ENCODE measurements around the gene LENG9. TPM values are rescaled to one million over a fixed set of nuclear protein-coding genes. Genes with fewer than 3 reads are reported as not detected.
"Not testable (repeated sequence)": the region's sequence is repeated elsewhere in the genome, so short reads cannot be mapped to it uniquely, and the experiment has no call there.

LENG9 gene
- total RNA-seq, 8 experiments from 2014 or later = 1.6 to 10.7 (median 3.7) TPM

DNA sequence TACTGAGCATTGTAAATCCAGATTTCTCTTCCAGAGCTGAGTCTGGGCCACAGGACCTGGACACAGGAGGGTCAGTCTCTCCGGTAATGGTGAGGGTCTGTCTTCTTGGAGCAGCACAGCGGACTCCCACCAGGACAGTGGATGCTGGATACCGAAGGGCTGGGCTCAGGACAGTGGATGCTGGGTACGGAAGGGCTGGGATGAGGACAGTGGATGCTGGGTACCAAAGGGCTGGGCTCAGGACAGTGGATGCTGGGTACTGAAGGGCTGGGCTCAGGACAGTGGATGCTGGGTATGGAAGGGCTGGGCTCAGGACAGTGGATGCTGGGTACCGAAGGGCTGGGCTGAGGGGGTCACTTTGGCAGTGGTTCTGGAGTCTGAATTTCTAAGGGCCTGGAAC is 29.5 kb upstream of the LENG9 start:
- H3K27ac ChIP-seq; H3K4me1 ChIP-seq (replicated peaks in 1 of 2); H3K4me3 ChIP-seq; ATAC-seq (replicated peaks in 6 of 8): not testable (repeated sequence)
- in situ Hi-C loops (cut with MboI; ENCODE audit: low pct_unique_long_range_greater_than_20kb in 2 of 9, low sequenced_read_pairs in 9 of 9, unreplicated experiment in 9 of 9) = loop anchor here in 1 of 9 experiments (25.0 kb wide), 1 partner anchor 169 kb away; the partner anchor contains the start of gene LILRB4
- 20 to 36% methylated on average over 1 to 3 of the region's 5 CpGs; no CpG with 5 or more reads in 8 of the 10 experiments for WGBS, 10 experiments

GRCh38 chr19:54492568-54492967 is 29.0 kb upstream of the LENG9 start:
- H3K27ac ChIP-seq = no peak overlapping the region
- no peaks in the 10 kb centered on the region for H3K4me1 ChIP-seq (replicated peaks in 1 of 2)
- in situ Hi-C loops (cut with MboI; ENCODE audit: low pct_unique_long_range_greater_than_20kb in 2 of 9, low sequenced_read_pairs in 9 of 9, unreplicated experiment in 9 of 9) = loop anchor here in 1 of 9 experiments (25.0 kb wide), 1 partner anchor 170 kb away; the partner anchor contains the start of gene LILRB4
- no peak overlapping the region for H3K4me3 ChIP-seq
- no peak for ATAC-seq (replicated peaks in 6 of 8)
- 40 to 93% (median 73%) methylated on average over 2 to 11 of the region's 18 CpGs; no CpG with 5 or more reads in 5 of the 10 experiments for WGBS, 10 experiments

DNA sequence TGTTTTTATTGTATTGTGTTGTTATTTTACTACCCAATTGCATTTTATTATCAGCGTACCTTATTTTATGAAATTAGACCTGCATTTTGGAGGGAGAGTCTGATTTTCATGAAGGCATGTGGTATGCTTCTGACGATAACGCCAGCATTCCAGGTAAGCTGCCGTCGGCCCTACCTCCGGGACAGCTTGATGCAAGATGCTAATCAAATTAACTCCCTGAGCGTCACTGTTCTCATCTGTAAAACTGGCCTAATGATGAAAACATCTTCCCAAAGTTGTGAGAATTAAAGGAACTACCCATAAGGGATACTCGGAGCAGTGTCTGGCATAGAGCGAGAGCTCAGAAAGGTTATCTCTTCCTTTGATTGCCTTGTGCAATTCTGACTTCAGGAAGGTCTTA is 26.2 kb upstream of the LENG9 start:
- H3K4me3 ChIP-seq = no peak overlapping the region
- WGBS, 10 experiments = 33 to 74% (median 50%) methylated on average over 3 to 9 of the region's 9 CpGs; no CpG with 5 or more reads in 2 of the 10 experiments
- in situ Hi-C loops (cut with MboI; ENCODE audit: low pct_unique_long_range_greater_than_20kb in 2 of 9, low sequenced_read_pairs in 9 of 9, unreplicated experiment in 9 of 9) = loop anchor here in 1 of 9 experiments (25.0 kb wide), 1 partner anchor 173 kb away; the partner anchor contains the start of gene LILRB4
- ATAC-seq (replicated peaks in 6 of 8) = no peak
- no peak overlapping the region for H3K27ac ChIP-seq
- no peaks in the 10 kb centered on the region for H3K4me1 ChIP-seq (replicated peaks in 1 of 2)

GRCh38 chr19:54489341-54489740 is 25.8 kb upstream of the LENG9 start:
- 14 to 90% (median 55%) methylated on average over 2 to 7 of the region's 7 CpGs; no CpG with 5 or more reads in 2 of the 10 experiments for WGBS, 10 experiments
- no peak for ATAC-seq (replicated peaks in 6 of 8)
- Histone ChIP-seq H3K27ac (no peak overlapping the region), H3K4me3 (no peak overlapping the region), H3K4me1 (replicated peaks in 1 of 2) (no peaks in the 10 kb centered on the region)
- in situ Hi-C loops (cut with MboI; ENCODE audit: low pct_unique_long_range_greater_than_20kb in 2 of 9, low sequenced_read_pairs in 9 of 9, unreplicated experiment in 9 of 9) = loop anchor here in 1 of 9 experiments (25.0 kb wide), 1 partner anchor 173 kb away; the partner anchor contains the start of gene LILRB4

DNA sequence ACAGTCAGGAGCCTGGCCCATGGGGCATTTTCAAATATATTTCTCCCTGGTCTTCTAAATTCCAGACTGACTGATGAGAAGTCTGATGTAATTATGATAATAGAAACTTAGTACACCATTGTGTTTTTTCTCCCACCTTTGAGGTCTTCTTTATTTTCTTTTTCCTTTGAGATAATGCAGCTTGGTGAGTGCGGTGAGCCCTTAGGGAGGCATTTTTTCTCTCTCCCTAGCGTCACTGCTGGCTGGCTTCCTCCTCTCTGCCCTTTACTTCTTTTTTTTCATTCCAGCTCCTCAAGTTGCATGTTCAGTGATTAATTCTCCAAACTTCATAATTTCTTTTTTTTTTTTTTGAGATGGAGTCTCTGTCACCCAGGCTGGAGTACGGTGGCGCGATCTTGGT is 22.3 kb upstream of the LENG9 start:
- no peaks in the 10 kb centered on the region for H3K4me1 ChIP-seq (replicated peaks in 1 of 2)
- 35 to 96% (median 71%) methylated on average over 2 to 5 of the region's 5 CpGs; no CpG with 5 or more reads in 4 of the 10 experiments for WGBS, 10 experiments
- H3K4me3 ChIP-seq = no peak overlapping the region
- no peak for ATAC-seq (replicated peaks in 6 of 8)
- H3K27ac ChIP-seq = no peak overlapping the region
- in situ Hi-C loops (cut with MboI; ENCODE audit: low pct_unique_long_range_greater_than_20kb in 2 of 9, low sequenced_read_pairs in 9 of 9, unreplicated experiment in 9 of 9) = loop anchor here in 1 of 9 experiments (25.0 kb wide), 1 partner anchor 176 kb away; the partner anchor contains the start of gene LILRB4

DNA sequence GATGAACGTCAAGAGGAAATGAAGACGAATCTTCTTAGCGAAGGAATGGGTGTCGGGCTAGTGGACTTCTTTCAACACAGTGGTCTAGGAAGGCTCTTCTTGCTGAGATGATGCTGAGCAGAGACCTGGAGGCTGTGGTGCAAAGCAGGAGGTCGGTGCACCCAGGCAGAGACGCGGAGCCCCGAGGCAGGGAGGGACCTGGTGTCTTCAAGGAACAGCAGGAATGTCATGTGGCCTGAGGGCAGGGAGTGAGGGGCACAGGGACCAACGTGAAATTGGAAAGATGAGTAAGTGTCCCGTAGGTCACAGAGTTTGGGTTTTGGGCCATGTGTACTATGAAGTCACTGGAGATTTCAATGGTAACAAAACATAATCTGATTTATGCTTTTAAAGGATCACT is 20.9 kb upstream of the LENG9 start:
- Histone ChIP-seq H3K27ac (no peak overlapping the region), H3K4me1 (replicated peaks in 1 of 2) (no peaks in the 10 kb centered on the region), H3K4me3 (no peak overlapping the region)
- WGBS, 10 experiments = 39 to 92% (median 62%) methylated on average over 1 to 10 of the region's 10 CpGs; no CpG with 5 or more reads in 4 of the 10 experiments
- in situ Hi-C loops (cut with MboI; ENCODE audit: low pct_unique_long_range_greater_than_20kb in 2 of 9, low sequenced_read_pairs in 9 of 9, unreplicated experiment in 9 of 9) = loop anchor here in 1 of 9 experiments (25.0 kb wide), 1 partner anchor 178 kb away; the partner anchor contains the start of gene LILRB4
- ATAC-seq (replicated peaks in 6 of 8) = no peak

DNA sequence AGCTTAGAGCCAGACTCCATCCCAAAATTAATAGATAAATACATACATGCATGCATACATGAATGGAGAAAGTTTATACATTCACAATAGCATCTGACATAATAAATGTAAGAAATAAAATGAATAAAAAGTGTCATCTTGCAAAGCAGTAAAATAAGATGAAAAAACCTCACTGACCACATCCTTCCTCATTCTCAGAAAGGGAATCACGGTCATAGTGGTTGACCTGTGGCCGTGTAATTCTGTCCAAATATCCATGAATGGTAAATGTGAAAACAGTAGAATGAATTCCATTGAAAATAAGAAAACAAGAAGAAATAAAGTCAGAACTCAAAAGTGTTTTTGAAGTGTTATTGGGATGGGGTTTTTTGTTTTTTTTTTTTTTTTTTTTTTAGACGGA is 19.3 kb upstream of the LENG9 start:
- no peak for ATAC-seq (replicated peaks in 6 of 8)
- Histone ChIP-seq H3K4me3 (no peak overlapping the region), H3K27ac (no peak overlapping the region), H3K4me1 (replicated peaks in 1 of 2) (peaks cover 3% of the 10 kb centered on the region in 2 donors)
- in situ Hi-C loops (cut with MboI; ENCODE audit: low pct_unique_long_range_greater_than_20kb in 2 of 9, low sequenced_read_pairs in 9 of 9, unreplicated experiment in 9 of 9) = loop anchor here in 1 of 9 experiments (25.0 kb wide), 1 partner anchor 179 kb away; the partner anchor contains the start of gene LILRB4
- 43 to 100% (median 77%) methylated on average over 1 to 3 of the region's 3 CpGs for WGBS, 10 experiments

- Histone ChIP-seq H3K4me3 (no peak overlapping the region), H3K27ac (no peak overlapping the region), H3K4me1 (replicated peaks in 1 of 2) (peaks cover 3% of the 10 kb centered on the region in 2 donors)
- 12 to 59% (median 35%) methylated on average over 4 to 16 of the region's 16 CpGs; no CpG with 5 or more reads in 1 of the 10 experiments for WGBS, 10 experiments
- ATAC-seq (replicated peaks in 6 of 8) = peak; percentile 63 to 83 (median 74)
- in situ Hi-C loops (cut with MboI; ENCODE audit: low pct_unique_long_range_greater_than_20kb in 2 of 9, low sequenced_read_pairs in 9 of 9, unreplicated experiment in 9 of 9) = loop anchor here in 1 of 9 experiments (25.0 kb wide), 1 partner anchor 181 kb away; the partner anchor contains the start of gene LILRB4
These were observed 17.9 kb upstream of the LENG9 start for GRCh38 chr19:54481326-54481930.

DNA sequence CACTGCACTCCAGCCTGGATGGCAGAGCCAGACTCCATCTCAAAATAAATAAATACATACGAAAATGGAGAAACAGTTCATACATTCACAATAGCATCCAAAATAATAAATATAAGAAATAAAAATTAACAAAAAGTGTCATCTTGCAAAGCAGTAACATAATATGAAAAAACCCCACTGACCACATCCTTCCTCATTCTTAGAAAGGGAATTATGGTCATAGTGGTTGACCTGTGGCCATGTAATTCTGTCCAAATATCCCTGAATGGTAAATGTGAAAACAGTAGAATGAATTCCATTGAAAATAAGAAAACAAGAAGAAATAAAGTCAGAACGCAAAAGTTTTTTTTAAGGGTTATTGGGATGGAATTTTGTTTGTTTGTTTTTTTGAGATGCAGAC is 16.5 kb upstream of the LENG9 start:
- Histone ChIP-seq H3K27ac (no peak overlapping the region), H3K4me3 (no peak overlapping the region), H3K4me1 (replicated peaks in 1 of 2) (peaks cover 3 to 8% of the 10 kb centered on the region in 2 donors)
- WGBS, 10 experiments = 35 to 74% (median 71%) methylated on average over 1 to 2 of the region's 2 CpGs; no CpG with 5 or more reads in 1 of the 10 experiments
- ATAC-seq (replicated peaks in 6 of 8) = no peak
- in situ Hi-C loops (cut with MboI; ENCODE audit: low pct_unique_long_range_greater_than_20kb in 2 of 9, low sequenced_read_pairs in 9 of 9, unreplicated experiment in 9 of 9) = loop anchor here in 1 of 9 experiments (25.0 kb wide), 1 partner anchor 182 kb away; the partner anchor contains the start of gene LILRB4

GRCh38 chr19:54478677-54479266 is 15.2 kb upstream of the LENG9 start:
- peaks cover 6 to 11% of the 10 kb centered on the region in 2 donors for H3K4me1 ChIP-seq (replicated peaks in 1 of 2)
- ATAC-seq (replicated peaks in 6 of 8) = peak; percentile 53 to 67 (median 62)
- WGBS, 10 experiments = 0 to 30% (median 13%) methylated on average over 1 to 8 of the region's 10 CpGs; no CpG with 5 or more reads in 2 of the 10 experiments
- in situ Hi-C loops (cut with MboI; ENCODE audit: low pct_unique_long_range_greater_than_20kb in 2 of 9, low sequenced_read_pairs in 9 of 9, unreplicated experiment in 9 of 9) = loop anchor here in 1 of 9 experiments (25.0 kb wide), 1 partner anchor 184 kb away; the partner anchor contains the start of gene LILRB4
- no peak overlapping the region for H3K4me3 ChIP-seq
- H3K27ac ChIP-seq = no peak overlapping the region

GRCh38 chr19:54477650-54478049 is 14.1 kb upstream of the LENG9 start:
- H3K4me3 ChIP-seq = no peak overlapping the region
- peaks cover 13 to 18% of the 10 kb centered on the region in 2 donors for H3K4me1 ChIP-seq (replicated peaks in 1 of 2)
- H3K27ac ChIP-seq = no peak overlapping the region
- no peak for ATAC-seq (replicated peaks in 6 of 8)
- 9 to 67% (median 40%) methylated on average over 1 to 3 of the region's 3 CpGs; no CpG with 5 or more reads in 3 of the 10 experiments for WGBS, 10 experiments
- in situ Hi-C loops (cut with MboI; ENCODE audit: low pct_unique_long_range_greater_than_20kb in 2 of 9, low sequenced_read_pairs in 9 of 9, unreplicated experiment in 9 of 9) = loop anchor here in 1 of 9 experiments (25.0 kb wide), 1 partner anchor 185 kb away; the partner anchor contains the start of gene LILRB4

GRCh38 chr19:54475706-54476105 is 12.1 kb upstream of the LENG9 start:
- no peak for ATAC-seq (replicated peaks in 6 of 8)
- Histone ChIP-seq H3K4me1 (replicated peaks in 1 of 2) (peaks cover 22 to 28% of the 10 kb centered on the region in 2 donors), H3K27ac (no peak overlapping the region), H3K4me3 (no peak overlapping the region)
- 70% methylated on average over 2 of the region's 11 CpGs; no CpG with 5 or more reads in 9 of the 10 experiments for WGBS, 10 experiments
- in situ Hi-C loops (cut with MboI; ENCODE audit: low pct_unique_long_range_greater_than_20kb in 2 of 9, low sequenced_read_pairs in 9 of 9, unreplicated experiment in 9 of 9) = loop anchor here in 1 of 9 experiments (25.0 kb wide), 1 partner anchor 187 kb away; the partner anchor contains the start of gene LILRB4
